ENCODE results near the gene C1QTNF6.

Gene C1QTNF6

GRCh38 chr22:37141971-37142370, 46.1 kb downstream of the C1QTNF6 start:
- DNase-seq (ENCODE audit: low read depth, low spot score): no peak

- no peak for DNase-seq (ENCODE audit: low read depth, low spot score)
Measured at GRCh38 chr22:37141476-37141875, 46.6 kb downstream of the C1QTNF6 start.

GRCh38 chr22:37140686-37141323, 47.2 kb downstream of the C1QTNF6 start:
- DNase-seq (ENCODE audit: low read depth, low spot score): no peak

GRCh38 chr22:37139762-37140161, 48.3 kb downstream of the C1QTNF6 start:
- DNase-seq (ENCODE audit: low read depth, low spot score): no peak

- no peak for DNase-seq (ENCODE audit: low read depth, low spot score)
Measured at GRCh38 chr22:37138849-37139561, 49.0 kb downstream of the C1QTNF6 start.

- no peak for DNase-seq (ENCODE audit: low read depth, low spot score)
Measured at GRCh38 chr22:37137903-37138665, 50.0 kb downstream of the C1QTNF6 start.

GRCh38 chr22:37137131-37137530, 50.9 kb downstream of the C1QTNF6 start:
- no peak for DNase-seq (ENCODE audit: low read depth, low spot score)

GRCh38 chr22:37135023-37135422, 53.0 kb downstream of the C1QTNF6 start:
- DNase-seq (ENCODE audit: low read depth, low spot score): no peak

- DNase-seq (ENCODE audit: low read depth, low spot score): no peak
Measured at GRCh38 chr22:37133304-37134018, 54.6 kb downstream of the C1QTNF6 start.

- DNase-seq (ENCODE audit: low read depth, low spot score): no peak
Measured at GRCh38 chr22:37132773-37133172, 55.3 kb downstream of the C1QTNF6 start.

Measured in astrocyte of the hippocampus (primary cell).